Superior temporal gyrus (tissue), 1 donor: ENCODE results near the gene ZDHHC11.
"Not testable (repeated sequence)": the region's sequence is repeated elsewhere in the genome, so short reads cannot be mapped to it uniquely, and the experiment has no call there.

Experiments
- DNase-seq: peaks from one replicate; pipeline ENCODE4 v3.0.0-alpha.2; 2016; ENCODE audit errors: extremely low spot score

Gene ZDHHC11

DNA sequence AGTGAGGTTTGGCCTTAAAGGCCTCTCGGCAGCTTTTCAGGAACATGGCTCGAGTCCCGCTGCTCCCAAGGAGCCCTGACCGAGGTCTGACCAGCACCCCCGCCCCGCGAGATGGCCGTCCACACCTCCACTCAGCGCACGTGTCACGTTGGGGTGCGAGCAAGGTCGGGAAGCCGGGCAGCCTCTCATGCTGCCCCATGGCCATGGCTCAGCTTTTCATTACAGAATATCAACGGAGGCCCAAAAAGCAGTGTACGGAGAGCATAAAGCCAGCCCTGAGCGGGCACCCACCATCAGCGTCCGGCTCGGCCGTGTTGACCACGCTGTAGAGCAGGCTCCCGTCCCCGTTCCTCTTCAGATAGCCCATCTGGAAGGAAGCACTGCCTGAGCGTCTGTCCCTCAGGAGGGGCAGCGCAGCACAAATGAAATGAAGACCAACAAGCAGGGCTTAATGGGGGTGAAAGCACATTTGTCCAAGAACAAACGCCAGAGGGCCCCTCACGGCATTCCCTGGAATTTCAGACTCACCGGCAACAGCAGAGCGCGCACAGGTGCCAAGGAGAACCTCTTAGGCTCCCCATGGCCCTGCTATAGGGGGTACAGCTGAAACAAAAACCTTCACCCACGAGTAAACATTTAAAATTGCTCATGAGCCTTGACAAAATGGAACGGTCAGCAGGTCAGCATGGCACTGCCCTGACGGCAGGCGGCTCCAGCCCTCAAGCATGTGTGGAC, 30.2 kb upstream of the ZDHHC11 start:
- no peak for DNase-seq

GRCh38 chr5:878677-879076, 27.9 kb upstream of the ZDHHC11 start:
- DNase-seq = not testable (repeated sequence)

DNA sequence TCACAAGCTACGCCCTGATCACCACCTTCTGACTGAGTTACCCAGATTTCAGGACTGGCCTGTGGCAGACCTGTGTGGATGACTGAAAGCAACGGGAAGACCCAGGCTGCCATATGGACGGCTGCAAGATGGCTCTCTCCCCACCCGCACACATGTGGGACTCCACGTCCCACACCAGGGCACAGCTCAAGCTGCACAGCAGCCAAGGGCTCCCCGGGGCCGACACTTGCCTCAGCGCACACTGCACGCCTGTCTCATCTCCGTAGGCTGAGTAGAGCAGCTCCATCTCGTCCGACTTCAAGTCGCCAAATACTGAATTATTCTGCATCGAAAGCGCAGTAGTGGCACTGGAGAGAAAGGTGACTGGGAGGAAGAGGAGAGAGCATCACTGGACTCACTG, 27.3 kb upstream of the ZDHHC11 start:
- DNase-seq = no peak

GRCh38 chr5:876398-877365, 25.9 kb upstream of the ZDHHC11 start:
- DNase-seq = no peak

GRCh38 chr5:875931-876330, 25.1 kb upstream of the ZDHHC11 start:
- DNase-seq = no peak

- DNase-seq = no peak
Measured at GRCh38 chr5:873328-873727, 22.5 kb upstream of the ZDHHC11 start.

DNA sequence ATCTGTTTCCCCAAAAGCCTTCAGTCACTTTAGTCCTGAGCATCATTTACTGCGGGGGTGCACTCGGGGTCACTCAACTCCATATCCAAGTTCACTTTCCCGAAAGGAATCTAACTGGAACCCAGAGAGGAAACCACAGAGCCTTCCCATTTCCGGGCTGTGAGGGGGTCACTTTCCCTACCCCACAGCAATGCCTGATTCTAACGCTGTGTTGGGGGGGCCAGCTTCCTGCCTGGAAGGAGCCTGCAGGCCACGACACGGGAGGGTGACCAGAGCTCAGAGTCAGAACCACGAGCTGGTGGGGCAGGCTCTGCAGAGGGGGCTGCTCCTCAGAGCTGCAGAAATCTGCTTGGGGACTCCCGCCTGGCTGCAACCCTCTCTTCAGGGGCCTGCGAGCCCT, 21.5 kb upstream of the ZDHHC11 start:
- no peak for DNase-seq

- DNase-seq = no peak
Measured at GRCh38 chr5:871596-872298, 21.0 kb upstream of the ZDHHC11 start.

DNA sequence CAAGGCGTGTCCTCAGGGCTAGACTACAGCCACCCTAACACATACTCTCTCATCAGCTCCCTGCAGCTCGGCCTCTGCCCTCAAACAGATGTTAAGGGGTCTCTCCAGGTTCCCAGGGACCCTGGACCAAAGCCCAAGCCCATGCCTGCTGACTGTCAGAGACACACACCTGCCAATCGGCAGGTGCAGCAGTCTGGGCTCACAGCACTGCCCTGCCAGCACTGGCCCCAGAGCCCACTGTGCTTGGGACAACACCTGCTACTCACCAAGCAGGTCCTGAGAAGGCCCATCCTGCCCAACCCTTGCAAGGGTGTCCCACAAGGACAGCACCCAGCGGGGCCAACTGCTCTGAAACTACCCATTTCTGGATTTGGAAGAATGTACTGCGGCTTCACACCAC, 20.2 kb upstream of the ZDHHC11 start:
- DNase-seq = no peak

- DNase-seq = no peak
Measured at GRCh38 chr5:868428-869135, 17.8 kb upstream of the ZDHHC11 start.

- no peak for DNase-seq
Measured at GRCh38 chr5:867300-867870, 16.6 kb upstream of the ZDHHC11 start.

GRCh38 chr5:865771-866170, 15.0 kb upstream of the ZDHHC11 start:
- no peak for DNase-seq

DNA sequence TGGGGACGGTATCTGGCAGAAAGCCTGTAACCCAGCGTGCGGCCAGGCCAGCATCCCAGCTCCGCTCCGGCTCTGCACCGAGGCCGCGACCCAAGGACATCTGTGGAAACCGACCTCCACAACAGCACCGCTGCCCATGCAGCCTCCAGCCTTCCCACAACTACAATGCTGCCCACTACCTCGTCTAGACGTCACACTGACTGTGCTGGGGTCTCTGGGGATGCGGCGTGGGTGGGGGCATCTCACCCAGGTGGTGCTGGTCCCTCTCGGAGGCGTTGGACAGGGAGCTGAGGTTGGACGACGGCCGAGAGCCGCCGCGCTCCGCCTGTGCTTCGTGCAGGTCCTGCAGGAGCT, 14.4 kb upstream of the ZDHHC11 start:
- DNase-seq = no peak

DNA sequence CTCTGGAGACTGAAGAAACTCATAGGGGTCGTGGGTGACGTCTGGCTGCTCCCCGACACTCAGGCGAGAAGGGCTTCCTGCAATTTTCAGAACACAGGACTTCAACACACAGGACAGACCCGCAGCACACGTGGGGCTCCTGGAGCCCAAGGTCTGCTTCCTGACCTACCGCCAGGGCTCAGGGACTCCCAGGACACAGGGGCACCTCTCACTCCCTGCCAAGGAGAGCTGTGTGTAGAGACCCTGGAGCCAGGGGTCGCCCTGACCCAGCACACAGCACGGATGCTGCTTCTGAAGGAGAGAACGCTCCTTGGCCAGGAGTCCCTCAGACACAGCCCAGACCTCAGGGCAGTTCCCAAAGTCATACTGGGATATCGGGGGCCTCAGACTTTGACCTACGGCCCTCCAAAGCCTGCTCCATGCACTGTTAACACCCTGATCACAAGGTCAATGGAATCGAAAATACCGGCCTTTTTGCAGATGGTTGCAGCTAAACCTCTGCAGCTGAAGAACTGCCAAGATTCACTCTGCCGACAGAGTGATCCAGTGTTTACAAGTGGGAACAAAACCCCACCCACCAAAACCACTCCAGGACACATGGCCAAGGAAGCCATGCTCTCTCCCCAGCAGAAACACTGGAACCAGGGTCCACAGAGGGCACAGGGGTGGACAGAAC, 13.8 kb upstream of the ZDHHC11 start:
- no peak for DNase-seq

- DNase-seq = no peak
Measured at GRCh38 chr5:863244-863805, 12.5 kb upstream of the ZDHHC11 start.

GRCh38 chr5:862367-863243, 11.8 kb upstream of the ZDHHC11 start:
- no peak for DNase-seq

DNA sequence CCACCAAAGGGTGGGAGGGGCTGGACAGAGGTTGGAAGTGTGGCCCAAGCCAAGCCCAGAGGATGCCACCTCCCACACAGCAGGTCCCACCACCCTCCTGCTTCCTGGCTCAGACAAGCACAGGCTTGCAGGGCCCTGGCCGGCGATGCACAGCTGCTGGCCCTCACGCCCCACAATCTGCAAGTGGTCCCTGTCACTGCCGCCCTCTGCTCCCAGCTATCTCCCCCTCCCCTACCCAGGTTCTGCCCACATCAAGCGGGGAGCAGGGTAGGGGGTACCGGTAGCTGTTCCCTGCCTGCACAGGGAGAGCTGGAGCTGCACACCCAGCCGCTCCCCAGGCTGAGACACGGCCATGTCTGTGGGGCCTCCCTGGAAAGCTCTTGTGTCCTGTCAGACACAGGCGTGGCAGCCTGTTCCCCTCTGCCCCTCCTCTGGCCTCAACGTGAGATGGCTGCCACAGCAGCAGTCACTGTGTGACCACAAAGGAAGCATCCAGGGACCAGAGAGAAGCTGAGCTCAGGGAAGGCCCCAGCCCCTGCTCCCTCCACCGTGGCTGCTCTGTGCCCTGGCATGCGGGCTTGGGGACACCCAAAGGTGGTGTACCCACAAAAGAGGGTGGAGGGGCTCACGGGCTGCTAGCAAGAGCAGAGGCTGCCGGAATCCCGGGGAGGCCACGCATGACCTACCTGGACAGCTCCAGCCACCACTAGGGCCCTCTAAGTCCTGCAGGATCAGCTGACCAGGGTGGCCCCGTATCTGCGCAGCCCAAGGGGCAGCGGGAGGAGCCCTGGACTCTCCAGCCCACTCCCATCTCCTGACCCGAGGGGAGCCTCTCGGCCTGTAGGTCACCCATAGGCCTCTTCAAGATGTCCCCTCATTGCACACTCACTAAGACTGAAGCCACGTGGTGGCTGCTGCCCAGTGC, 10.9 kb upstream of the ZDHHC11 start:
- DNase-seq = no peak

- no peak for DNase-seq
Measured at GRCh38 chr5:860506-861150, 9.8 kb upstream of the ZDHHC11 start.
